ENCODE results near the gene TOMT. TPM values are rescaled to one million over a fixed set of nuclear protein-coding genes. Genes with fewer than 3 reads are reported as not detected.
A peak's percentile ranks its signal among the peaks of the same experiment; 100 is the strongest.

The TOMT gene
- total and polyA plus RNA-seq, 2 donors (not counting 3 experiments of a cell fraction or from before 2014, with no cell fraction given), result not detected

GRCh38 chr11:72103754-72104167 is 2.0 kb upstream of the TOMT start:
- dilution Hi-C loops (cut with MboI; ENCODE audit: extremely low pct_ligation_motif_present, low sequenced_read_pairs) (no loop called here), intact Hi-C loops (cut with micrococcal nuclease) (loop anchor here (1.0 to 2.0 kb wide), 3 partner anchors 9 to 63 kb away; partner anchors contain the start of genes ANAPC15, LRRC51 and NUMA1)
- H3K9me1 ChIP-seq (replicated peaks; ENCODE audit: control insufficient read depth, extremely low read depth, insufficient read depth, low read length), result no peaks in the 10 kb centered on the region
- no peak for DNase-seq (ENCODE audit: low read depth, low spot score)
- H2AFZ ChIP-seq (ENCODE audit: low read depth, low read length), result peak overlapping the region; percentile 79
- ChIA-PET CTCF (interaction anchor here (2.2 kb wide), 1 partner anchor 78 kb away, joined by 7 read pairs; no protein-coding TSS in a partner anchor), POLR2A (no interaction called here)
- H3K4me2 ChIP-seq (ENCODE audit: insufficient read depth, low read length), result peak overlapping the region; percentile 35
- peaks cover 29% of the 10 kb centered on the region for H3K79me2 ChIP-seq (ENCODE audit: control insufficient read depth, insufficient read depth, low read length)
- no peaks in the 10 kb centered on the region for H4K20me1 ChIP-seq (replicated peaks; ENCODE audit: control insufficient read depth, extremely low read depth, insufficient read depth, low read length)
- H3K4me1 ChIP-seq (ENCODE audit: control insufficient read depth, extremely low read depth, insufficient read depth, low read length), result peaks cover 26% of the 10 kb centered on the region
- FAIRE-seq, result no peak
- TSS peak; percentile 99 for BruUV-seq (replicated peaks)
- peak overlapping the region; percentile 42 for H3K9ac ChIP-seq (replicated peaks; ENCODE audit: extremely low read depth, insufficient read depth, low read length)
- H3K4me3 ChIP-seq (replicated peaks in 1 of 3; ENCODE audit: insufficient read depth in 1 of 3, low read depth in 1 of 3, low read length in 3 of 3), result peak overlapping the region in 1 of 3 experiments; percentile 7
- no peaks in the 10 kb centered on the region for H3K27me3 ChIP-seq (ENCODE audit: control insufficient read depth in 2 of 2, insufficient read depth in 2 of 2, low read length in 2 of 2)
- TF ChIP-seq POLR2AphosphoS5 (IDR thresholded peaks at IDR 0.05; ENCODE audit: insufficient read depth, low read depth, low read length) (no peak), POLR2A (IDR thresholded peaks at IDR 0.05; ENCODE audit: low read depth, low read length) (no peak), FOS (IDR thresholded peaks at IDR 0.05; ENCODE audit: borderline replicate concordance, insufficient read depth, low read length) (no peak), EZH2 (IDR thresholded peaks at IDR 0.05; ENCODE audit: borderline replicate concordance, low read depth, low read length, severe bottlenecking) (no peak), GATA2 (IDR thresholded peaks at IDR 0.05; ENCODE audit: insufficient read depth, insufficient read length, low read depth, low read length) (no peak), JUN (IDR thresholded peaks at IDR 0.05; ENCODE audit: borderline replicate concordance, insufficient read depth, insufficient read length, low read depth) (no peak), MYC (IDR thresholded peaks at IDR 0.05; ENCODE audit: low read depth, low read length) (no peak)
- TF ChIP-seq, protein P1, sequence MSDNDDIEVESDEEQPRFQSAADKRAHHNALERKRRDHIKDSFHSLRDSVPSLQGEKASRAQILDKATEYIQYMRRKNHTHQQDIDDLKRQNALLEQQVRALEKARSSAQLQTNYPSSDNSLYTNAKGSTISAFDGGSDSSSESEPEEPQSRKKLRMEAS (IDR thresholded peaks at IDR 0.05; ENCODE audit: insufficient read depth, insufficient read length), result no peak
- TF ChIP-seq, protein P2, sequence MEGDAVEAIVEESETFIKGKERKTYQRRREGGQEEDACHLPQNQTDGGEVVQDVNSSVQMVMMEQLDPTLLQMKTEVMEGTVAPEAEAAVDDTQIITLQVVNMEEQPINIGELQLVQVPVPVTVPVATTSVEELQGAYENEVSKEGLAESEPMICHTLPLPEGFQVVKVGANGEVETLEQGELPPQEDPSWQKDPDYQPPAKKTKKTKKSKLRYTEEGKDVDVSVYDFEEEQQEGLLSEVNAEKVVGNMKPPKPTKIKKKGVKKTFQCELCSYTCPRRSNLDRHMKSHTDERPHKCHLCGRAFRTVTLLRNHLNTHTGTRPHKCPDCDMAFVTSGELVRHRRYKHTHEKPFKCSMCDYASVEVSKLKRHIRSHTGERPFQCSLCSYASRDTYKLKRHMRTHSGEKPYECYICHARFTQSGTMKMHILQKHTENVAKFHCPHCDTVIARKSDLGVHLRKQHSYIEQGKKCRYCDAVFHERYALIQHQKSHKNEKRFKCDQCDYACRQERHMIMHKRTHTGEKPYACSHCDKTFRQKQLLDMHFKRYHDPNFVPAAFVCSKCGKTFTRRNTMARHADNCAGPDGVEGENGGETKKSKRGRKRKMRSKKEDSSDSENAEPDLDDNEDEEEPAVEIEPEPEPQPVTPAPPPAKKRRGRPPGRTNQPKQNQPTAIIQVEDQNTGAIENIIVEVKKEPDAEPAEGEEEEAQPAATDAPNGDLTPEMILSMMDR (IDR thresholded peaks at IDR 0.05; ENCODE audit: extremely low read depth in 1 of 2, insufficient read depth in 1 of 2, low read depth in 1 of 2, low read length in 2 of 2), result no peak
- H3K36me3 ChIP-seq (ENCODE audit: control insufficient read depth in 2 of 2, extremely low read depth in 1 of 2, insufficient read depth in 2 of 2, low read length in 2 of 2), result peaks cover 4 to 5% of the 10 kb centered on the region in 2 experiments
- peak overlapping the region; percentile 54 for H3K27ac ChIP-seq (ENCODE audit: insufficient read depth, low read depth, low read length)
- no peaks in the 10 kb centered on the region for H3K9me3 ChIP-seq (replicated peaks; ENCODE audit: control insufficient read depth, insufficient read depth, low read length)

Measured in endothelial cell of umbilical vein (primary cell).